Right lobe of liver (tissue), 4 donors: Measurements from ENCODE around the gene TCF4.

Experiments
- CTCF ChIP-seq, 4 donors: fragments of 200-600 bp in 3 of 4; fragments of 450-650 bp in 1 of 4; IDR thresholded peaks; one replicate each; pipeline versions ENCODE4 v1.5.1 to v1.8.0; 2016 to 2022; ENCODE audit warnings: antibody characterized with exemption in 4 of 4, mild to moderate bottlenecking in 2 of 4
- POLR2A ChIP-seq: fragments of 450-650 bp; IDR thresholded peaks from one replicate; pipeline ENCODE4 v1.6.1; 2017; ENCODE audit warnings: antibody characterized with exemption, mild to moderate bottlenecking
- donor health status: DM: no; HTN: no; CAD: no.
- donor health status: DM: no; HTN: no; CAD: no.
- donor health status: DM: no; HTN: yes; CAD: no.

- TF ChIP-seq POLR2A (no peak), CTCF (IDR thresholded peaks at IDR 0.05) (no peak)
Measured at GRCh38 chr18:55185391-55185790, 402.6 kb downstream of the TCF4 start.
